Uterus (tissue), 4 donors: ENCODE data around the gene MYBPC3. TPM values are rescaled to one million over a fixed set of nuclear protein-coding genes. Genes with fewer than 3 reads are reported as not detected.
"Not testable (repeated sequence)": the region's sequence is repeated elsewhere in the genome, so short reads cannot be mapped to it uniquely, and the experiment has no call there.

ENCODE experiments used
- DNase-seq, 2 donors: peaks; one replicate each; pipeline ENCODE4 v3.0.0-alpha.2; 2019 to 2020
- H3K27ac ChIP-seq, 2 donors: fragments of 200-600 bp; sonication (generic); 1 replicate in 1 of 2; 2 replicates in 1 of 2; pipeline ENCODE4 v1.5.1; 2016 to 2018
- H3K27me3 ChIP-seq, 2 donors: fragments of 200-600 bp; sonication (generic); one replicate each; pipeline ENCODE4 v1.5.1; 2018 to 2019; ENCODE audit warnings: control low read depth in 1 of 2
- H3K36me3 ChIP-seq, 2 donors: fragments of 200-600 bp; sonication (generic); one replicate each; pipeline ENCODE4 v1.5.1; 2019; ENCODE audit warnings: control low read depth in 1 of 2
- H3K4me1 ChIP-seq, 2 donors: fragments of 200-600 bp; sonication (generic); one replicate each; pipeline ENCODE4 v1.5.1; 2018 to 2019; ENCODE audit warnings: control low read depth in 1 of 2
- H3K4me3 ChIP-seq, 2 donors: fragments of 200-600 bp; sonication (generic); 1 replicate in 1 of 2; 2 replicates in 1 of 2; pipeline ENCODE4 v1.5.1; 2018 to 2019; ENCODE audit warnings: mild to moderate bottlenecking in 1 of 2
- H3K9me3 ChIP-seq, 2 donors: fragments of 200-600 bp; sonication (generic); one replicate each; pipeline ENCODE4 v1.5.1; 2019; ENCODE audit warnings: control low read depth in 1 of 2
- POLR2A ChIP-seq, 2 donors: fragments of 450-650 bp; IDR thresholded peaks; one replicate each; pipeline ENCODE4 v1.6.1; 2016; ENCODE audit warnings: antibody characterized with exemption in 2 of 2, mild to moderate bottlenecking in 1 of 2, moderate library complexity in 1 of 2
- intact Hi-C: fragments of 100-400 bp; cut with DNase I; formaldehyde crosslinking; loops from one replicate; pipeline ENCODE4 v1.15.1; 2023; ENCODE audit warnings: low total_unique reads
- total RNA-seq, 4 donors: library from RNA; depleted of rRNA in 3 of 4; stranded (reverse); fragments of >200 nt in 3 of 4; gene quantifications; one replicate each; pipeline versions ENCODE4 v1.1.0 to v1.2.4, GENCODE V29; 2014 to 2023
- TF ChIP-seq, protein P1 (sequence below), 4 experiments: fragments of 200-600 bp in 2 of 4; fragments of 450-650 bp in 2 of 4; sonication (generic) in 2 of 4; IDR thresholded peaks; one replicate each; pipeline ENCODE4 v1.5.1; 2016 to 2019; ENCODE audit warnings: antibody characterized with exemption in 4 of 4, mild to moderate bottlenecking in 2 of 4, moderate library complexity in 1 of 4
- donor health status: DM: yes; HTN: yes; CAD: no.

The MYBPC3 gene
- total RNA-seq, 4 donors from 2014 or later = 0.09 to 0.14 TPM; not detected in 2

DNA sequence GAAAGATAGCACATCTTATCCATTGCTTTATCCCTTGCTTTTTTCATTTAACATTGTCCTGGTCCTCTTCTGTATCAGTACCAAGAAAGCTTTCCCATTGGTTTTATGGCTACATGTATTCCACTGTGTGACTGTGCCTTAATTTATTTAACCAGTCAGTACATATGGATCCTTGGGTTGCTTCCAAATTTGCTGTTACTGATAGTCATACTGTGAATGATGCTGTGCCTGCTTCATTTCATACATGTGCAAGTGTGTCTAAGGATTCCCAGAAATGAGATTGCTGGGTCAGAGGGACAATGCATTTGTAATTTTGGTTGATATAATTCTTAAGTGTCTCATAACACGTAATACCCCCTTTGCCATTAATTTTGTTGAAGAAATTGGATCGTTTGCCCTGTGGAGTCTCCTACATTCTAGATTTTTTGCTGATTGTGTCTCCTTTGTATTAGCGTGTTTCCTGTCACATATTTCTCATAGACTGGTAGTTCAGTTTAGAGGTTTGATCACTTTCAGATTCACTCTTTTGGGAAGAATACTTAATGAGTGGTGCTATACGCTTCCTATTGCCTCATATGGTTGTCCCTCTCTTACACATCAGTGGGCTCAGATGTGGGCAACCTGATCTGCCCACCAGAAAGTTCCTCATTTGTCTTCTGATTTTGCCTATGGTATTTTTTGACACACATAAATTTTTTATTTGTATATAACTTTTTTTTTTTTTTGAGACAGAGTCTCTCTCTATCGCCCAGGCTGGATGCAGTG is 35.3 kb downstream of the MYBPC3 start:
- H3K36me3 ChIP-seq = no peaks in the 10 kb centered on the region
- H3K27me3 ChIP-seq = no peaks in the 10 kb centered on the region
- TF ChIP-seq POLR2A (IDR thresholded peaks at IDR 0.05) = no peak
- TF ChIP-seq, protein P1, sequence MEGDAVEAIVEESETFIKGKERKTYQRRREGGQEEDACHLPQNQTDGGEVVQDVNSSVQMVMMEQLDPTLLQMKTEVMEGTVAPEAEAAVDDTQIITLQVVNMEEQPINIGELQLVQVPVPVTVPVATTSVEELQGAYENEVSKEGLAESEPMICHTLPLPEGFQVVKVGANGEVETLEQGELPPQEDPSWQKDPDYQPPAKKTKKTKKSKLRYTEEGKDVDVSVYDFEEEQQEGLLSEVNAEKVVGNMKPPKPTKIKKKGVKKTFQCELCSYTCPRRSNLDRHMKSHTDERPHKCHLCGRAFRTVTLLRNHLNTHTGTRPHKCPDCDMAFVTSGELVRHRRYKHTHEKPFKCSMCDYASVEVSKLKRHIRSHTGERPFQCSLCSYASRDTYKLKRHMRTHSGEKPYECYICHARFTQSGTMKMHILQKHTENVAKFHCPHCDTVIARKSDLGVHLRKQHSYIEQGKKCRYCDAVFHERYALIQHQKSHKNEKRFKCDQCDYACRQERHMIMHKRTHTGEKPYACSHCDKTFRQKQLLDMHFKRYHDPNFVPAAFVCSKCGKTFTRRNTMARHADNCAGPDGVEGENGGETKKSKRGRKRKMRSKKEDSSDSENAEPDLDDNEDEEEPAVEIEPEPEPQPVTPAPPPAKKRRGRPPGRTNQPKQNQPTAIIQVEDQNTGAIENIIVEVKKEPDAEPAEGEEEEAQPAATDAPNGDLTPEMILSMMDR (IDR thresholded peaks at IDR 0.05) = no peak
- no peaks in the 10 kb centered on the region for H3K9me3 ChIP-seq
- H3K4me1 ChIP-seq = no peaks in the 10 kb centered on the region
- intact Hi-C loops = no loop called here
- H3K27ac ChIP-seq = no peak overlapping the region
- H3K4me3 ChIP-seq = no peak overlapping the region
- DNase-seq = no peak

DNA sequence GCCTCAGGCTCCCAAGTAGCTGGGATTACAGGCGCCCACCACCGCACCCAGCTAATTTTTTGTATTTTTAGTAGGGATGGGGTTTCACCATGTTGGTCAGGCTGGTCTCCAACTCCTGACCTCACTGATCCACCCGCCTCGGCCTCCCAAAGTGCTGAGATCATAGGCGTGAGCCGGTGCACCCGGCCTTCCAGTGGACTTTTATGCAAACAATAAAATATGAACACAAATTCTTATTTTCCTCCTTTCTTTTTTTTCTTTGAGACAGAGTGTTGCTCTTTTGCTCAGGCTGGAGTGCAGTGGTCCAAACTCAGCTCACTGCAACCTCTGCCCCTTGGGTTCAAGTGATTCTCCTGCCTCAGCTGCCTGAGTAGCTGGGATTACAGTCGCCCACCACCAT is 36.0 kb downstream of the MYBPC3 start:
- H3K9me3 ChIP-seq, H3K27me3 ChIP-seq, DNase-seq, intact Hi-C loops, H3K36me3 ChIP-seq, H3K4me1 ChIP-seq, H3K27ac ChIP-seq, H3K4me3 ChIP-seq: not testable (repeated sequence)

DNA sequence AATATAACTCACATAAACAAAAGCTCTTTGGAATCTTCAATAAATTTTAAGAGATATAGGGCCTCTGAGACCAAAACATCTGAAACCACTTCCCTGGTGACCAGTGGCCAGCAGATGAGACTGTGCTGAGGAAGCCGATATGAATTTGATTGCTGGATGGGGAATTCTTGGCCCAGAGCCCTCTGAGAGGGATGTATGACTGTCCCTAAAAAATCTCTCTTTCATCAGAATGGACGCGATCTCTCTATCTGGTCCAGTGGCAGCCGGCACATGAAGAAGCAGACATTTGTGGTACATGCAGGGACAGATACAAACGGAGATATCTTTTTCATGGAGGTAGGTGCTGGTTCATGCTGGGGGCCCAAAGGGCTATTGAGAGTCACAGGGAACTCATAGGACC is 37.5 kb downstream of the MYBPC3 start:
- intact Hi-C loops = no loop called here
- Histone ChIP-seq H3K27ac (no peak overlapping the region), H3K4me3 (no peak overlapping the region), H3K36me3 (no peaks in the 10 kb centered on the region), H3K4me1 (no peaks in the 10 kb centered on the region), H3K27me3 (no peaks in the 10 kb centered on the region), H3K9me3 (no peaks in the 10 kb centered on the region)
- TF ChIP-seq, protein P1 (IDR thresholded peaks at IDR 0.05) = no peak
- TF ChIP-seq POLR2A (IDR thresholded peaks at IDR 0.05) = no peak
- no peak for DNase-seq

DNA sequence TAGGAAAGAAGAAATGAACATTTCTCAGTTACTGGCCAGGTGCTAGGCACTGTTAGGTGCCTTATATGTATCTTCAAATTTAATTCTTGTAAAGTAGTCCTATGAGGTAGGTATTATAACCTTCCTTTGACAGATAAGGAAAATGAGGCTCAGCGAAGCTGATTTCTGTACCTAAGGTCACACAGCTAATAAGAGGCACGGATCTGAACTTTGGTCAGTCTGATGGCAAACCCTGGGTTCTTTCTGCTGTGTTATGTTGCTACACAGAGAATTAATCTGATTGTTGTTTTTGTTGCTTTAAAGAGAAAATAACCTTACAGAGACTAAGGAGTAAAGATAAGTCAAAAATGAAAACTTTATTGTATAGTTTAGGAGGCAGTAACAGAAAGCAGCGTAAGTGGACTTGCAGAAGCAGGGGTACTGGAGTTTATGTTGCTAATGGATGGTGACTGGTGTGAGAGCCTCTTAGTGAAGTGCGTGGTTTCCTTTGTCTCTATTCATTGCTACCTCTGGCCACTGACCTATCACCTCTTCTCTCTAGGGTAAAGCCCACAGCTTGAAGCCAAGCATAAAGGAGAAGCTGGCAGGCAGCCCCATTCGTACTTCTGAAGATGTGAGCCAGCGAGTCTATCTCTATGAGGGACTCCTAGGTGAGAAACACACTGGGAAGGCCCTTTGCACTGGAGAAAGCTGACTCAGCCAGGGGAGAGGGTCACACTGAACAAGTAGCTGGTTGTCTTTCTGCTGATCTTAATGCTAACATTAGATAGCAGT is 44.3 kb downstream of the MYBPC3 start:
- no peaks in the 10 kb centered on the region for H3K27me3 ChIP-seq
- no peaks in the 10 kb centered on the region for H3K36me3 ChIP-seq
- no peaks in the 10 kb centered on the region for H3K4me1 ChIP-seq
- DNase-seq = no peak
- H3K9me3 ChIP-seq = peaks cover 0 to 2% of the 10 kb centered on the region in 2 donors
- no peak overlapping the region for H3K4me3 ChIP-seq
- no peak overlapping the region for H3K27ac ChIP-seq
- intact Hi-C loops = no loop called here
- TF ChIP-seq POLR2A (IDR thresholded peaks at IDR 0.05) = no peak
- TF ChIP-seq, protein P1 (IDR thresholded peaks at IDR 0.05) = no peak

DNA sequence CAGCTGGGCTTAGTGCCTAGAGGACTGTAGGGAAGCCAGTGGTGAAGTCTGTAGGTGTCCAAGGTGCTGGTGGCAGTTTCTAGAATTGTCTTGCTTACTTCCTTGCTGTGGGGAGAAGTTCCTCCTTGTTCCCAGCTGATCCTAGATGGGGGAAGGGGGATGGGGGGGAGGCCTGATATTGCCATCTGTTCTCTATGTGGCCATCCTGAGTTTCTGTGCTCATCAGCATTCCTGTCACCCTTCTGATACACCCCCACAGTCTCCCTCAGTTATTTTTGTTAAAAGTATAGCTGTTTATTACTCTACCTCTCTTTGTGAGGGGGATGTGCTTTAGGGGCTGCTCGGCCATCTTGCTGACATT is 46.0 kb downstream of the MYBPC3 start:
- intact Hi-C loops = no loop called here
- no peak overlapping the region for H3K27ac ChIP-seq
- no peak for TF ChIP-seq POLR2A (IDR thresholded peaks at IDR 0.05)
- TF ChIP-seq, protein P1 (IDR thresholded peaks at IDR 0.05) = no peak
- H3K9me3 ChIP-seq = peaks cover 0 to 16% of the 10 kb centered on the region in 2 donors
- no peak for DNase-seq
- H3K36me3 ChIP-seq = no peaks in the 10 kb centered on the region
- H3K27me3 ChIP-seq = no peaks in the 10 kb centered on the region
- no peaks in the 10 kb centered on the region for H3K4me1 ChIP-seq
- H3K4me3 ChIP-seq = no peak overlapping the region
